HUES6 (cell line): ENCODE measurements around the gene SSR1.

Source experiments
- H3K27ac ChIP-seq: 2 replicates; pipeline ENCODE4 v1.7.0; 2013; ENCODE audit warnings: low read depth, mild to moderate bottlenecking, low read length, inconsistent platforms
- H3K27me3 ChIP-seq: 2 replicates; pipeline ENCODE4 v1.6.1; 2013; ENCODE audit warnings: low read length; ENCODE audit not compliant: control insufficient read depth, insufficient read depth
- H3K36me3 ChIP-seq: 2 replicates; pipeline ENCODE4 v1.6.1; 2013; ENCODE audit warnings: low read length; ENCODE audit not compliant: control insufficient read depth, insufficient read depth
- H3K4me1 ChIP-seq: 2 replicates; pipeline ENCODE4 v1.6.1; 2013; ENCODE audit warnings: low read length; ENCODE audit not compliant: control insufficient read depth, insufficient read depth
- H3K4me3 ChIP-seq: 2 replicates; pipeline ENCODE4 v1.5.1; 2013; ENCODE audit warnings: low read depth, low read length
- H3K9ac ChIP-seq: one replicate; pipeline ENCODE4 v1.6.1; 2013; ENCODE audit warnings: mild to moderate bottlenecking, low read length
- H3K9me3 ChIP-seq: 2 replicates; pipeline ENCODE4 v1.6.1; 2013; ENCODE audit warnings: low read depth, low read length; ENCODE audit not compliant: control insufficient read depth, insufficient read depth

SSR1 gene

GRCh38 chr6:7301702-7302101 is 11.3 kb downstream of the SSR1 start:
- H3K27ac ChIP-seq: no peak overlapping the region
- no peaks in the 10 kb centered on the region for H3K4me1 ChIP-seq
- no peaks in the 10 kb centered on the region for H3K9me3 ChIP-seq
- H3K4me3 ChIP-seq: no peak overlapping the region
- H3K27me3 ChIP-seq: no peaks in the 10 kb centered on the region
- H3K36me3 ChIP-seq: peaks cover 95% of the 10 kb centered on the region
- no peak overlapping the region for H3K9ac ChIP-seq

GRCh38 chr6:7300926-7301325 is 12.1 kb downstream of the SSR1 start:
- no peak overlapping the region for H3K4me3 ChIP-seq
- H3K4me1 ChIP-seq: no peaks in the 10 kb centered on the region
- no peak overlapping the region for H3K27ac ChIP-seq
- no peaks in the 10 kb centered on the region for H3K9me3 ChIP-seq
- H3K27me3 ChIP-seq: no peaks in the 10 kb centered on the region
- H3K9ac ChIP-seq: no peak overlapping the region
- peaks cover 98% of the 10 kb centered on the region for H3K36me3 ChIP-seq

DNA sequence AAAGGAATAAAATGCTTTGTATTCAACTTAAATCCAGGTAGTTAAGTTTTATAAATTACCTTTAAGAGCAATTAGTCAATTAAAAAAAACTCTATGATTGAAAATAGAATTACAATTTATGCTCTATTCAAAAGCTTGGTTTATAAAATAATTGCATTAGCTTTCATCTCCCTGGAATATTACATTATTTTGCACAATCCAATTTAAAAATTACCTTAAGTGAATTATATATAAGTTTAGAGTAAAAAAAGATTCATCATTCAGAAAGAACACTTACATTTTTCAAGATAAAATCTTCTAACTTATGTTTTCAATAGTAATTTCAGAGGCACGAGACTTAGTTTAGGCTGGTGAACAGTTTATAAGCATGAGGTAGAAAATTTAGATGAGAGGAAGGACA is 14.9 kb downstream of the SSR1 start:
- Histone ChIP-seq H3K27me3 (no peaks in the 10 kb centered on the region), H3K9ac (no peak overlapping the region), H3K27ac (no peak overlapping the region), H3K4me1 (no peaks in the 10 kb centered on the region), H3K9me3 (no peaks in the 10 kb centered on the region), H3K36me3 (peaks cover 95% of the 10 kb centered on the region), H3K4me3 (no peak overlapping the region)

GRCh38 chr6:7296602-7297001 is 16.4 kb downstream of the SSR1 start:
- H3K36me3 ChIP-seq: peaks cover 96% of the 10 kb centered on the region
- H3K4me1 ChIP-seq: no peaks in the 10 kb centered on the region
- H3K4me3 ChIP-seq: no peak overlapping the region
- H3K9me3 ChIP-seq: no peaks in the 10 kb centered on the region
- H3K9ac ChIP-seq: no peak overlapping the region
- H3K27ac ChIP-seq: no peak overlapping the region
- H3K27me3 ChIP-seq: no peaks in the 10 kb centered on the region

GRCh38 chr6:7295916-7296315 is 17.1 kb downstream of the SSR1 start:
- Histone ChIP-seq H3K4me1 (no peaks in the 10 kb centered on the region), H3K36me3 (peaks cover 96% of the 10 kb centered on the region), H3K9me3 (no peaks in the 10 kb centered on the region), H3K27ac (no peak overlapping the region), H3K27me3 (no peaks in the 10 kb centered on the region), H3K9ac (no peak overlapping the region), H3K4me3 (no peak overlapping the region)

- Histone ChIP-seq H3K4me1 (no peaks in the 10 kb centered on the region), H3K9ac (no peak overlapping the region), H3K27ac (no peak overlapping the region), H3K9me3 (no peaks in the 10 kb centered on the region), H3K36me3 (peaks cover 97% of the 10 kb centered on the region), H3K27me3 (no peaks in the 10 kb centered on the region), H3K4me3 (no peak overlapping the region)
Measured at GRCh38 chr6:7292596-7293255, 20.3 kb downstream of the SSR1 start.

GRCh38 chr6:7290079-7290478 is 22.9 kb downstream of the SSR1 start:
- peaks cover 95% of the 10 kb centered on the region for H3K36me3 ChIP-seq

GRCh38 chr6:7285416-7285815 is 27.6 kb downstream of the SSR1 start:
- Histone ChIP-seq H3K9ac (no peak overlapping the region), H3K36me3 (peaks cover 62% of the 10 kb centered on the region), H3K27me3 (no peaks in the 10 kb centered on the region), H3K4me1 (no peaks in the 10 kb centered on the region), H3K9me3 (no peaks in the 10 kb centered on the region), H3K4me3 (no peak overlapping the region), H3K27ac (no peak overlapping the region)

More at GRCh38 chr6:7290079-7290478, 22.9 kb downstream of the SSR1 start:
- Histone ChIP-seq H3K27me3 (no peaks in the 10 kb centered on the region), H3K9me3 (no peaks in the 10 kb centered on the region), H3K4me3 (no peak overlapping the region), H3K4me1 (no peaks in the 10 kb centered on the region), H3K9ac (no peak overlapping the region), H3K27ac (no peak overlapping the region)

DNA sequence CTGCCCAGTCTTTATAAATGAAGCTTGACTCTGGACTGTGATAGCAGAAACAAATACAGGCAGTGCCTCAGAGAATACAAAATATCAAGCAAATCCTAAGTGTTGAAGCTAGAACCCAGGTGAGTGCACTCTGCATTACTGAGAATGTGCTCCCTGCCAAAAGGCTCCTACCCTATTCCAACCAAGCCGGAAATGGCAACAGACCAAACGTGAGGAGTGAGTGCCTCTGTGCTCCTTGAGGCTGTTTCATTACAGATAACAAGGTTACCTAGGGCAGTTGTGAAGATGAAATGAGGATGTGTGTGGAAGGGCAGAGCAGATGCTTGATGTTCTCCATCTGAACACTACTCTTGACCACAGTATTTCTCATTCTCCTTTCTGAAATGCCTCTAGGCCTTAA is 29.3 kb downstream of the SSR1 start:
- Histone ChIP-seq H3K4me3 (no peak overlapping the region), H3K4me1 (no peaks in the 10 kb centered on the region), H3K27me3 (no peaks in the 10 kb centered on the region), H3K9me3 (no peaks in the 10 kb centered on the region), H3K9ac (no peak overlapping the region), H3K27ac (no peak overlapping the region), H3K36me3 (peaks cover 45% of the 10 kb centered on the region)

DNA sequence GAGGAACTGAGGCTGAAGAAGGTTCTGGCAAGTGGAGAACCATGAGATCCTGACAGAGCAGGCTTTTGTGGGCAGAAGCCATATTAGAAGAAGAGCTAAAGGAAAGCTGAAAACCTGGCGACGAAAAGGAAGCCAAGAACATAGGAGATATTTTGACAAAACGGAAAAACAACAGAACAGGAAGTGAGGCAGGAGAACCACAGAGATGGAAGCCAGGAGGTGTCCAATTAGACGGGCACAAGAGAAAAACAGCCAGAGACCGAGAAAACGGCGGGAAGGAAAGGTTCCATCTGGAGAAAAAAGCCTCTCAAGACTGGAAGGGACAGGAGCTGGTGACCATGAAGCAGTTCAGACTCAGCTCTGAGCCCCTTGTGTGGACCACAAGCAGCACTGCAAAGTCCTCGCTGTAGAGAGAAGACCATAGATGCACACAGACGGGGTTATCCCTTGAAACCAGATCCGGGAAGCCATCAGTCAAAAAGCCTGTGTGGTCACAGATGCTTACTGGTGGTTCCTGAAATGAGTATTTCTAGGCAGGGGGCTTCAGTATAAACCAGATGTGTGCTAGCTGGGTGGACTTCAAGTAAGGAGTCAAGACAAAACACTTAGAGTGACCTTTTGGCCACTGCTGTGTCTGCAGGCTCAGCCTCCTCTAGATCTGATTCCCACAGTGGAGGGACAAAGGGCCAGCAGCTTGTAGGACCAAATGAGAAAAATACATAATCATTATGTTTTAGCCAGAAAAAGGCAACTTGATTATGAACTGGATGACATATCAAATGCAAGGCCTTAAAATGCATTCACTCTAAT is 30.7 kb downstream of the SSR1 start:
- no peak overlapping the region for H3K9ac ChIP-seq
- H3K4me1 ChIP-seq: no peaks in the 10 kb centered on the region
- no peak overlapping the region for H3K4me3 ChIP-seq
- H3K9me3 ChIP-seq: no peaks in the 10 kb centered on the region
- no peaks in the 10 kb centered on the region for H3K27me3 ChIP-seq
- H3K27ac ChIP-seq: no peak overlapping the region
- H3K36me3 ChIP-seq: peaks cover 31% of the 10 kb centered on the region

DNA sequence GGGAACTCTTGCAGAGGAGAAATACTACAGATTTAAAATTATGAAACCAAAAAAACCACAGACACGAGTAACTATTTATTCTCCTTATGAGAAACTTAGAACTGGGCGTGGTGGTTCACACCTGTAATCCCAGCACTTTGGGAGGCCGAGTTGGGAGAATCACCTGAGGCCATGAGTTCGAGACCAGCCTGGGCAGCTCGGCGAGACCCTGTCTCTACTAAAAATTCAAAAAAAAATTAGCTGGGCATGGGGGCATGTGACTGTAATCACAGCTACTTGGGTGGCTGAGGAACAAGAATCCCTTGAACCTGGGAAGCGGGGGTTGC is 36.8 kb downstream of the SSR1 start:
- Histone ChIP-seq H3K36me3 (no peaks in the 10 kb centered on the region; the same call in 1 of the 2 replicates), H3K9ac (no peak overlapping the region), H3K27ac (no peak overlapping the region), H3K9me3 (no peaks in the 10 kb centered on the region), H3K4me1 (no peaks in the 10 kb centered on the region), H3K27me3 (no peaks in the 10 kb centered on the region), H3K4me3 (no peak overlapping the region)
